Large intestine (tissue), 3 donors: Measurements from ENCODE around the gene UGT1A9. TPM values are rescaled to one million over a fixed set of nuclear protein-coding genes. Genes with fewer than 3 reads are reported as not detected.
"Not testable (repeated sequence)": the region's sequence is repeated elsewhere in the genome, so short reads cannot be mapped to it uniquely, and the experiment has no call there.

Experiments used
- DNase-seq, 2 donors: peaks; one replicate each; pipeline versions ENCODE4 v3.0.0 to v3.0.0-alpha.2; 2013
- H3K27ac ChIP-seq: one replicate; pipeline ENCODE4 v1.5.1; 2013; ENCODE audit warnings: low read length
- H3K27me3 ChIP-seq: 2 replicates; pipeline ENCODE4 v1.6.1; 2013; ENCODE audit warnings: low read length; ENCODE audit not compliant: control insufficient read depth, insufficient read depth
- H3K36me3 ChIP-seq: 2 replicates; pipeline ENCODE4 v1.6.1; 2013; ENCODE audit warnings: low read length; ENCODE audit not compliant: control insufficient read depth, insufficient read depth
- H3K4me1 ChIP-seq: one replicate; pipeline ENCODE4 v1.6.1; 2013; ENCODE audit warnings: low read length; ENCODE audit not compliant: control insufficient read depth, insufficient read depth
- H3K4me3 ChIP-seq: one replicate; pipeline ENCODE4 v1.5.1; 2013; ENCODE audit warnings: low read length
- H3K9me3 ChIP-seq: one replicate; pipeline ENCODE4 v1.6.1; 2013; ENCODE audit warnings: mild to moderate bottlenecking, low read depth, low read length, moderate library complexity; ENCODE audit not compliant: control insufficient read depth
- WGBS: methylation state at CpG from one replicate; pipeline ENCODE4 v1.1.5; 2013; ENCODE audit warnings: low lambda C conversion rate; ENCODE audit not compliant: insufficient coverage; 5-methylcytosine and 5-hydroxymethylcytosine counted together
- polyA plus RNA-seq: library from polyadenylated mRNA; unstranded; fragments of 120-200 nt; gene quantifications from one replicate; pipeline ENCODE4 v1.2.1, GENCODE V29; 2013

Gene UGT1A9
- polyA plus RNA-seq, 1 donor = not detected

- H3K27me3 ChIP-seq = no peaks in the 10 kb centered on the region
- H3K4me3 ChIP-seq = no peak overlapping the region
- no peak overlapping the region for H3K27ac ChIP-seq
- no peaks in the 10 kb centered on the region for H3K36me3 ChIP-seq
- H3K9me3 ChIP-seq = peaks cover 8% of the 10 kb centered on the region
- WGBS = no CpG with 5 or more reads among the region's 46 CpGs
- H3K4me1 ChIP-seq = peaks cover 12% of the 10 kb centered on the region
- no peak for DNase-seq
These were observed 72.0 kb downstream of the UGT1A9 start for GRCh38 chr2:233743464-233744259.

- Histone ChIP-seq H3K27me3 (no peaks in the 10 kb centered on the region), H3K4me1 (peaks cover 12% of the 10 kb centered on the region), H3K4me3 (no peak overlapping the region), H3K9me3 (peaks cover 8% of the 10 kb centered on the region), H3K36me3 (no peaks in the 10 kb centered on the region), H3K27ac (peak overlapping the region; percentile 35)
- DNase-seq = peak; percentile 63 to 89
- no CpG with 5 or more reads among the region's 5 CpGs for WGBS
These were observed 73.5 kb downstream of the UGT1A9 start for GRCh38 chr2:233745073-233745755.

DNA sequence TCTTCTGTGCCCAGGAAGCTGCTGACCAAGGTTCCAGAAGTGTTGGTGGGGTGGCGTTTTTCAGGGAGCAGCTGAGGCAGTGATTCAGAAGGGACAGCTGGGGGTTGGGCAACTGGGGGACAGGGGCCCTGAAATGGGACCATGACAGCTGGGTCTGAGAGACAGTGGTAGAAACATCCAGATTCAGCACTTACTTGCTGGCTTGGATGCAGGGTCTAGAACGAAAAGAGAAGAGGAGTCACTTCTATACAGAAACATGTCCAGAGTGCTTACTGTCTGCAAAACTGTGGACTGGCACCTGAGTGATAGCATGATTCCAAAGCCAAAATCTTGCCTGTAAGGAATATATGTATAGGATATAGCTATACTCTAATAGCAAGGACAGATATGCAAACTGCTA, 74.1 kb downstream of the UGT1A9 start:
- no CpG with 5 or more reads among the region's 2 CpGs for WGBS

GRCh38 chr2:233746475-233747282, 75.0 kb downstream of the UGT1A9 start:
- Histone ChIP-seq H3K27me3 (no peaks in the 10 kb centered on the region), H3K9me3 (peaks cover 16% of the 10 kb centered on the region), H3K27ac (no peak overlapping the region), H3K4me3 (no peak overlapping the region), H3K36me3 (no peaks in the 10 kb centered on the region), H3K4me1 (peaks cover 12% of the 10 kb centered on the region)
- no CpG with 5 or more reads among the region's 10 CpGs for WGBS
- no peak for DNase-seq

More for the DNA sequence above, 74.1 kb downstream of the UGT1A9 start:
- peak overlapping the region; percentile 35 for H3K27ac ChIP-seq
- H3K27me3 ChIP-seq, H3K4me3 ChIP-seq, DNase-seq, H3K36me3 ChIP-seq: not testable (repeated sequence)
- H3K4me1 ChIP-seq = peaks cover 12% of the 10 kb centered on the region
- peaks cover 12% of the 10 kb centered on the region for H3K9me3 ChIP-seq

DNA sequence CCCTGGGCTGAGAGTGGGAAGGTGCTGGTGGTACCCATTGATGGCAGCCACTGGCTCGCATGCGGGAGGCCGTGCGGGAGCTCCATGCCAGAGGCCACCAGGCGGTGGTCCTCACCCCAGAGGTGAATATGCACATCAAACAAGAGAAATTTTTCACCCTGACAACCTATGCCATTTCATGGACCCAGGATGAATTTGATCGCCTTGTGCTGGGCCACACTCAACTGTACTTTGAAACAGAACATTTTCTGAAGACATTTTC, 75.5 kb downstream of the UGT1A9 start:
- WGBS = 100% methylated on average over 1 of the region's 6 CpGs
- Histone ChIP-seq H3K27ac (no peak overlapping the region), H3K27me3 (no peaks in the 10 kb centered on the region), H3K4me1 (peaks cover 12% of the 10 kb centered on the region), H3K9me3 (peaks cover 16% of the 10 kb centered on the region), H3K36me3 (no peaks in the 10 kb centered on the region), H3K4me3 (no peak overlapping the region)
- no peak for DNase-seq

GRCh38 chr2:233750689-233751088, 79.0 kb downstream of the UGT1A9 start:
- not testable (repeated sequence) for H3K27ac ChIP-seq, H3K36me3 ChIP-seq, H3K27me3 ChIP-seq, DNase-seq, H3K4me3 ChIP-seq, H3K4me1 ChIP-seq
- no CpG with 5 or more reads among the region's 2 CpGs for WGBS
- peaks cover 17% of the 10 kb centered on the region for H3K9me3 ChIP-seq

DNA sequence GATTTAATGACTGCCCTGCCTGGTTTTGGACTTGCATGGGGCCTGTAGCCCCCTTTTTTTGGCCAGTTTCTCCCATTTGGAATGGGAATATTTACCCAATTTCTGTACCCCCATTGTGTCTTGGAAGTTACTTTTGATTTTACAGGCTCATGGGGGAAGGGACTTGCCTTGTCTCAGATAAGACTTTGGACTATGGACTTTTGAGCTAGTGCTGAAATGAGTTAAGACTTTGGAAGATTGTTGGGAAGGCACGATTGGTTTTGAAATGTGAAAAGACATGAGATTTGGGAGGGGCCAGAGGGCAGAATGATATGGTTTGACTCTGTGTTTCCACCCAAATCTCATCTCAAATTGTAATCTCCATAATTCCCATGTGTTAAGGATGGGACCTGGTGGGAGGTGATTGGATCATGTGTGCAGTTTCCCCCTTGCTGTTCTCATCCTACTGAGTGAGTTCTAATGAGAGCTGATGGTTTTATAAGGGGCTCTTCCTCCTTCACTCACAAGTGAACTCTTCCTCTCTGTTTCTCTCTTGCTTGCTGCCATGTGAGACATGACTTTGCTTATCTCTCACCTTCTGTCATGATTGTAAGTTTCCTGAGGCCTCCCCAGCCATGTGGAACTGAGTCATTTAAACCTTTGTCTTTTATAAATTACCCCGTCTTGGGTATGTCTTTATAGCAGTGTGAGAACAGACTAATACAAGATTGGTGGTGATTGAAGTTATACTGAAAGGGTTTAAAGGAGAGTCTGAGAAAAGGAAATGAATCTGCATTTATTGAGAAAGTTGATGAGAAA, 79.7 kb downstream of the UGT1A9 start:
- H3K27me3 ChIP-seq, H3K36me3 ChIP-seq, H3K4me3 ChIP-seq, H3K4me1 ChIP-seq: not testable (repeated sequence)
- peak in 1 of 2 donors; percentile 40 for DNase-seq
- Histone ChIP-seq H3K27ac (peak overlapping the region; percentile 41), H3K9me3 (peaks cover 17% of the 10 kb centered on the region)
- no CpG with 5 or more reads among the region's 2 CpGs for WGBS

DNA sequence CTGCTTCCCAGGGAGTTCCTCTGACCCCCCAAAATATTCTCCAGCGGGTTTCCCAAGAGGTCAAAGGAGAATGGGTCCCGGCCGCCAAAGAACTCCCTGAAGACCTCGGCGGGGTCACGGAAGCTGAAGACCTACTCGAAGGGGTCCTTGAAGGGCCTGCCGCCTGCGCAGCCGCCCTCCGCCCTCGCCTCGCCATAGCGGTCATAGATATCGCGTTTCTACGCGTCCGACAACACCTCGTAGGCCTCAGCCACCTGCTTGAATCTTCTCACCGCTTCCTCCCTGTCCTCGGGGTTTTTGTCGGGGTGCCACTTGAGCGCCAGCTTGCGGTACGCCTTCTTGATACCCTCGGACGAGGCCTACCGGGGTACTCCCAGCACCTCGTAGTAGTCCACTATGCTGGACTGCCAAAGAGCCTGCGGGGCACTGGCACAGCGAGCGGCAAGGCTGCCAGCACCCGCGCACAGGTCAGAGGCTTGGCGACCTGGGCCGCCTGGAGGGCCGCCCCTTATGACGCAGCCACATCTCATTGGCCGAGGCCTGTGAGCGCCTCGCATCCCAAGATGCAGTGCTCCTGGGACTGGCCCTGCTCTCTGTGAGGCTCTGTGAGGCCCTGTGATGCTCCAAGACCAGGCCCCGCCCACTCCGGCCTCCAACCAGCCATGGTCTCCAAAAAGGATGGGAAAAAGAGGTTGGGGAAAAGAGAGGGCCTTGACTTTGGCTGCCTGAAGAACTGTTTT, 83.3 kb downstream of the UGT1A9 start:
- Histone ChIP-seq H3K9me3 (peaks cover 16% of the 10 kb centered on the region), H3K36me3 (no peaks in the 10 kb centered on the region), H3K27me3 (no peaks in the 10 kb centered on the region), H3K4me3 (no peak overlapping the region), H3K4me1 (peaks cover 29% of the 10 kb centered on the region), H3K27ac (no peak overlapping the region)
- WGBS = no CpG with 5 or more reads among the region's 44 CpGs
- DNase-seq = no peak

- Histone ChIP-seq H3K27ac (peak overlapping the region; percentile 77), H3K27me3 (no peaks in the 10 kb centered on the region), H3K9me3 (peaks cover 14% of the 10 kb centered on the region), H3K36me3 (no peaks in the 10 kb centered on the region), H3K4me1 (peaks cover 43% of the 10 kb centered on the region), H3K4me3 (no peak overlapping the region)
- DNase-seq = peak; percentile 80 to 93
- 17% methylated on average over 2 of the region's 7 CpGs for WGBS
These were observed 84.9 kb downstream of the UGT1A9 start for GRCh38 chr2:233756429-233757081.
